ENCODE results near the gene GJC2. TPM values are rescaled to one million over a fixed set of nuclear protein-coding genes. Genes with fewer than 3 reads are reported as not detected.
A peak's percentile ranks its signal among the peaks of the same experiment; 100 is the strongest.

GJC2 gene
- total and polyA plus RNA-seq, 2 donors (not counting 3 experiments of a cell fraction or from before 2014, with no cell fraction given) = 0.58 to 1.2 TPM

DNA sequence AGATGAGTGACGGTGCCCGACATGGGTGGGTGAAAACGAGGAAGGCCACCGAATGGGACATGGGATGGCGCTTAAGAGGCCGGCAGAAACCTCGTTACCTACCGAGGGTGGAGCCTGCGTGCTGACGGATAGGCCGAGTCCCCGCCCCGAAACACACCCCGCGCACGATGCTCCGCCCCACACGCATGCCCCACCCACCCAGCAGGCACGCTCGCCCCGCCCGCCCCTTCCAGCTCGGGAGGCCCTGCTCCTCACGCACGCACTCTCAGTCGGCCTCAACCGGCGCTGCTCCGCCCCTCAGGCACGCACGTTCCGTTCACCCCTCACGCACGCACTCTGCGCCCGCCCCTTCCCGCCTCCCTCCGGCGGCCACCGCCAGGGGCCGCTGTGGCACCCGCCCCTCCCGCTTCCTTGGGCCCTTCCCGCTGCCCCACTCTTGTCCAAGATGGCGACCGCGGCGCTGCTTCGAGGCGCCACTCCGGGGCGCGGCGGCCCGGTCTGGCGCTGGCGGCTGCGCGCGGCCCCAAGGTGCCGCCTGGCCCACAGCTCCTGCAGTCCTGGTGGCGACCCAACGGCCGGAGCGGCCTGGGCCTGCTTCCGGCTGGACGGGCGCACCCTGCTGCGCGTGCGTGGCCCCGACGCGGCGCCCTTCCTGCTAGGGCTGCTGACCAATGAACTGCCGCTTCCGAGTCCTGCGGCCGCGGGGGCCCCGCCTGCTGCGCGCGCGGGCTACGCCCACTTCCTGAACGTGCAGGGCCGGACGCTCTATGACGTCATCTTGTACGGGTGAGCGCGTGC is 15.8 kb downstream of the GJC2 start, which contains the start of gene IBA57:
Gene IBA57, plus strand, starts transcription at position 433 of the 798 bp plus-strand sequence. Its CDS starts 13 bp downstream, at position 446.
- peaks cover 29% of the 10 kb centered on the region for H3K4me1 ChIP-seq (ENCODE audit: control insufficient read depth, extremely low read depth, insufficient read depth, low read length)
- no peaks in the 10 kb centered on the region for H4K20me1 ChIP-seq (replicated peaks; ENCODE audit: control insufficient read depth, extremely low read depth, insufficient read depth, low read length)
- H3K27me3 ChIP-seq (ENCODE audit: control insufficient read depth in 2 of 2, insufficient read depth in 2 of 2, low read length in 2 of 2) = no peaks in the 10 kb centered on the region
- TF ChIP-seq JUN (IDR thresholded peaks at IDR 0.05; ENCODE audit: borderline replicate concordance, insufficient read depth, insufficient read length, low read depth) = peak; percentile 80
- TF ChIP-seq MYC (IDR thresholded peaks at IDR 0.05; ENCODE audit: low read depth, low read length) = no peak
- TF ChIP-seq POLR2A (IDR thresholded peaks at IDR 0.05; ENCODE audit: low read depth, low read length) = peak; percentile 77
- TF ChIP-seq EZH2 (IDR thresholded peaks at IDR 0.05; ENCODE audit: borderline replicate concordance, low read depth, low read length, severe bottlenecking) = no peak
- TF ChIP-seq, protein P1, sequence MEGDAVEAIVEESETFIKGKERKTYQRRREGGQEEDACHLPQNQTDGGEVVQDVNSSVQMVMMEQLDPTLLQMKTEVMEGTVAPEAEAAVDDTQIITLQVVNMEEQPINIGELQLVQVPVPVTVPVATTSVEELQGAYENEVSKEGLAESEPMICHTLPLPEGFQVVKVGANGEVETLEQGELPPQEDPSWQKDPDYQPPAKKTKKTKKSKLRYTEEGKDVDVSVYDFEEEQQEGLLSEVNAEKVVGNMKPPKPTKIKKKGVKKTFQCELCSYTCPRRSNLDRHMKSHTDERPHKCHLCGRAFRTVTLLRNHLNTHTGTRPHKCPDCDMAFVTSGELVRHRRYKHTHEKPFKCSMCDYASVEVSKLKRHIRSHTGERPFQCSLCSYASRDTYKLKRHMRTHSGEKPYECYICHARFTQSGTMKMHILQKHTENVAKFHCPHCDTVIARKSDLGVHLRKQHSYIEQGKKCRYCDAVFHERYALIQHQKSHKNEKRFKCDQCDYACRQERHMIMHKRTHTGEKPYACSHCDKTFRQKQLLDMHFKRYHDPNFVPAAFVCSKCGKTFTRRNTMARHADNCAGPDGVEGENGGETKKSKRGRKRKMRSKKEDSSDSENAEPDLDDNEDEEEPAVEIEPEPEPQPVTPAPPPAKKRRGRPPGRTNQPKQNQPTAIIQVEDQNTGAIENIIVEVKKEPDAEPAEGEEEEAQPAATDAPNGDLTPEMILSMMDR (IDR thresholded peaks at IDR 0.05; ENCODE audit: extremely low read depth in 1 of 2, insufficient read depth in 1 of 2, low read depth in 1 of 2, low read length in 2 of 2) = peak; percentile 90 to 98
- peak; percentile 94 for TF ChIP-seq POLR2AphosphoS5 (IDR thresholded peaks at IDR 0.05; ENCODE audit: insufficient read depth, low read depth, low read length)
- TF ChIP-seq, protein P2, sequence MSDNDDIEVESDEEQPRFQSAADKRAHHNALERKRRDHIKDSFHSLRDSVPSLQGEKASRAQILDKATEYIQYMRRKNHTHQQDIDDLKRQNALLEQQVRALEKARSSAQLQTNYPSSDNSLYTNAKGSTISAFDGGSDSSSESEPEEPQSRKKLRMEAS (IDR thresholded peaks at IDR 0.05; ENCODE audit: insufficient read depth, insufficient read length) = peak; percentile 65
- no peak for TF ChIP-seq GATA2 (IDR thresholded peaks at IDR 0.05; ENCODE audit: insufficient read depth, insufficient read length, low read depth, low read length)
- TF ChIP-seq FOS (IDR thresholded peaks at IDR 0.05; ENCODE audit: borderline replicate concordance, insufficient read depth, low read length) = no peak
- BruUV-seq (replicated peaks) = no TSS peak
- no peaks in the 10 kb centered on the region for H3K9me1 ChIP-seq (replicated peaks; ENCODE audit: control insufficient read depth, extremely low read depth, insufficient read depth, low read length)
- H3K9ac ChIP-seq (replicated peaks; ENCODE audit: extremely low read depth, insufficient read depth, low read length) = peak within 1 kb of the TSS; percentile 92
- no peaks in the 10 kb centered on the region for H3K9me3 ChIP-seq (replicated peaks; ENCODE audit: control insufficient read depth, insufficient read depth, low read length)
- H3K4me2 ChIP-seq (ENCODE audit: insufficient read depth, low read length) = peak within 1 kb of the TSS; percentile 86
- ChIA-PET CTCF (interaction anchor here (0.6 to 4.9 kb wide), 18 partner anchors 9 to 624 kb away, joined by 3 to 43 read pairs (median 4); partner anchors contain the start of genes GUK1 and MRPL55), POLR2A (interaction anchor here (0.6 to 1.7 kb wide), 10 partner anchors 14 to 292 kb away, joined by 3 to 6 read pairs (median 4); a partner anchor contains a TSS)
- H3K79me2 ChIP-seq (ENCODE audit: control insufficient read depth, insufficient read depth, low read length) = peaks cover 10% of the 10 kb centered on the region
- peak within 1 kb of the TSS; percentile 82 for H2AFZ ChIP-seq (ENCODE audit: low read depth, low read length)
- dilution Hi-C loops (cut with MboI; ENCODE audit: extremely low pct_ligation_motif_present, low sequenced_read_pairs) = no loop called here
- H3K4me3 ChIP-seq (replicated peaks in 1 of 3; ENCODE audit: insufficient read depth in 1 of 3, low read depth in 1 of 3, low read length in 3 of 3) = peak within 1 kb of the TSS; percentile 6 to 67 (median 55)
- no peaks in the 10 kb centered on the region for H3K36me3 ChIP-seq (ENCODE audit: control insufficient read depth in 2 of 2, extremely low read depth in 1 of 2, insufficient read depth in 2 of 2, low read length in 2 of 2)
- peak; percentile 99 for DNase-seq (ENCODE audit: low read depth, low spot score)
- intact Hi-C loops (cut with micrococcal nuclease) = loop anchor here (1.0 to 10.0 kb wide), 10 partner anchors 25 to 381 kb away; partner anchors contain the start of genes C1orf35, GUK1, MRPL55 and RNF187
- FAIRE-seq = peak; percentile 100
- peak within 1 kb of the TSS; percentile 91 for H3K27ac ChIP-seq (ENCODE audit: insufficient read depth, low read depth, low read length)

All from endothelial cell of umbilical vein (primary cell).